Measurements from ENCODE around the gene FRS3. TPM values are rescaled to one million over a fixed set of nuclear protein-coding genes. Genes with fewer than 3 reads are reported as not detected.

FRS3 gene
- total and polyA plus RNA-seq, 2 experiments from 2014 or later = 1.3 to 3.3 TPM

DNA sequence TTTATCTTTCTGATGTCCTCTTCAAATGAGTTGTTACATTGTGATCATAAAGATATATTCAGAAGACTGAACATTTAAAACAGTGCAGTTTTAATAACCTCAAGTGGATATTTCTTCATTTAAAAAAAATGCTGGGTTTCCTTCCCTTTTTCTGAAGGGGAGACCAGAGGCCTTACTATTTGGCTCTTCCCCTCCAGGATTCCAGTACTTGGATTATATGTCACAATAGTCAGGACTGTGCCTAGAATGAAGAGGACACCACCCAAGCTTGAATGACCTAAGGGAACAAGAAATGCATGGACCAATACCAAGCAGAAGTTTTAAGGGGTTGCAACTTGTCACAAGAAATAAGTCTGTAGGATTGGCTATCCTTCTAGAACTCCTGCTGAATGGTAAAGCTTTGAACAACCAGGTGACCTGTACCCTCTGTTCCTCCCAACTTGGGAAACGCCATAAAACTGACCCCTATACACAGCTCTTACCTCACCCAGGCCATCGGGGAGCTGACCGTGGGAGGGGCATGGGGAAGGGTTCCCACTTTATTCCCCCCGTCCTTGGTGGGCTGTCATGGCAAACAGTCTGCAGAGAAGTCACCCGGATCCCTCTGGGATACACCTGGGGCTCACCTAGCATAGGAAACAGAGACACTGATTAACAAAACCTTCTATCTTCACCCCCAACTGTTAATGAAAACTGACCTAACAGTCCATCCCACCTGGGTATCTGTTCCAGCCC is 2.0 kb downstream of the FRS3 start:
- no peak overlapping the region for H2AFZ ChIP-seq
- H3K79me2 ChIP-seq (replicated peaks; ENCODE audit: insufficient read depth) = 0 out of 2 replicates have a peak, but pooled peaks cover 7% of the 10 kb centered on the region
- TF ChIP-seq STAT1 (IDR thresholded peaks at IDR 0.05; ENCODE audit: unreplicated experiment) (no peak), CREB1 (CRISPR knock-in tag; IDR thresholded peaks at IDR 0.05; ENCODE audit: low read depth) (no peak), NANOG (IDR thresholded peaks at IDR 0.05; ENCODE audit: borderline replicate concordance) (no peak), ZNF331 (CRISPR knock-in tag; IDR thresholded peaks at IDR 0.05; ENCODE audit: low read depth) (no peak), EZH2 (IDR thresholded peaks at IDR 0.05; ENCODE audit: low read depth, unreplicated experiment) (no peak)
- TF ChIP-seq, protein P1, sequence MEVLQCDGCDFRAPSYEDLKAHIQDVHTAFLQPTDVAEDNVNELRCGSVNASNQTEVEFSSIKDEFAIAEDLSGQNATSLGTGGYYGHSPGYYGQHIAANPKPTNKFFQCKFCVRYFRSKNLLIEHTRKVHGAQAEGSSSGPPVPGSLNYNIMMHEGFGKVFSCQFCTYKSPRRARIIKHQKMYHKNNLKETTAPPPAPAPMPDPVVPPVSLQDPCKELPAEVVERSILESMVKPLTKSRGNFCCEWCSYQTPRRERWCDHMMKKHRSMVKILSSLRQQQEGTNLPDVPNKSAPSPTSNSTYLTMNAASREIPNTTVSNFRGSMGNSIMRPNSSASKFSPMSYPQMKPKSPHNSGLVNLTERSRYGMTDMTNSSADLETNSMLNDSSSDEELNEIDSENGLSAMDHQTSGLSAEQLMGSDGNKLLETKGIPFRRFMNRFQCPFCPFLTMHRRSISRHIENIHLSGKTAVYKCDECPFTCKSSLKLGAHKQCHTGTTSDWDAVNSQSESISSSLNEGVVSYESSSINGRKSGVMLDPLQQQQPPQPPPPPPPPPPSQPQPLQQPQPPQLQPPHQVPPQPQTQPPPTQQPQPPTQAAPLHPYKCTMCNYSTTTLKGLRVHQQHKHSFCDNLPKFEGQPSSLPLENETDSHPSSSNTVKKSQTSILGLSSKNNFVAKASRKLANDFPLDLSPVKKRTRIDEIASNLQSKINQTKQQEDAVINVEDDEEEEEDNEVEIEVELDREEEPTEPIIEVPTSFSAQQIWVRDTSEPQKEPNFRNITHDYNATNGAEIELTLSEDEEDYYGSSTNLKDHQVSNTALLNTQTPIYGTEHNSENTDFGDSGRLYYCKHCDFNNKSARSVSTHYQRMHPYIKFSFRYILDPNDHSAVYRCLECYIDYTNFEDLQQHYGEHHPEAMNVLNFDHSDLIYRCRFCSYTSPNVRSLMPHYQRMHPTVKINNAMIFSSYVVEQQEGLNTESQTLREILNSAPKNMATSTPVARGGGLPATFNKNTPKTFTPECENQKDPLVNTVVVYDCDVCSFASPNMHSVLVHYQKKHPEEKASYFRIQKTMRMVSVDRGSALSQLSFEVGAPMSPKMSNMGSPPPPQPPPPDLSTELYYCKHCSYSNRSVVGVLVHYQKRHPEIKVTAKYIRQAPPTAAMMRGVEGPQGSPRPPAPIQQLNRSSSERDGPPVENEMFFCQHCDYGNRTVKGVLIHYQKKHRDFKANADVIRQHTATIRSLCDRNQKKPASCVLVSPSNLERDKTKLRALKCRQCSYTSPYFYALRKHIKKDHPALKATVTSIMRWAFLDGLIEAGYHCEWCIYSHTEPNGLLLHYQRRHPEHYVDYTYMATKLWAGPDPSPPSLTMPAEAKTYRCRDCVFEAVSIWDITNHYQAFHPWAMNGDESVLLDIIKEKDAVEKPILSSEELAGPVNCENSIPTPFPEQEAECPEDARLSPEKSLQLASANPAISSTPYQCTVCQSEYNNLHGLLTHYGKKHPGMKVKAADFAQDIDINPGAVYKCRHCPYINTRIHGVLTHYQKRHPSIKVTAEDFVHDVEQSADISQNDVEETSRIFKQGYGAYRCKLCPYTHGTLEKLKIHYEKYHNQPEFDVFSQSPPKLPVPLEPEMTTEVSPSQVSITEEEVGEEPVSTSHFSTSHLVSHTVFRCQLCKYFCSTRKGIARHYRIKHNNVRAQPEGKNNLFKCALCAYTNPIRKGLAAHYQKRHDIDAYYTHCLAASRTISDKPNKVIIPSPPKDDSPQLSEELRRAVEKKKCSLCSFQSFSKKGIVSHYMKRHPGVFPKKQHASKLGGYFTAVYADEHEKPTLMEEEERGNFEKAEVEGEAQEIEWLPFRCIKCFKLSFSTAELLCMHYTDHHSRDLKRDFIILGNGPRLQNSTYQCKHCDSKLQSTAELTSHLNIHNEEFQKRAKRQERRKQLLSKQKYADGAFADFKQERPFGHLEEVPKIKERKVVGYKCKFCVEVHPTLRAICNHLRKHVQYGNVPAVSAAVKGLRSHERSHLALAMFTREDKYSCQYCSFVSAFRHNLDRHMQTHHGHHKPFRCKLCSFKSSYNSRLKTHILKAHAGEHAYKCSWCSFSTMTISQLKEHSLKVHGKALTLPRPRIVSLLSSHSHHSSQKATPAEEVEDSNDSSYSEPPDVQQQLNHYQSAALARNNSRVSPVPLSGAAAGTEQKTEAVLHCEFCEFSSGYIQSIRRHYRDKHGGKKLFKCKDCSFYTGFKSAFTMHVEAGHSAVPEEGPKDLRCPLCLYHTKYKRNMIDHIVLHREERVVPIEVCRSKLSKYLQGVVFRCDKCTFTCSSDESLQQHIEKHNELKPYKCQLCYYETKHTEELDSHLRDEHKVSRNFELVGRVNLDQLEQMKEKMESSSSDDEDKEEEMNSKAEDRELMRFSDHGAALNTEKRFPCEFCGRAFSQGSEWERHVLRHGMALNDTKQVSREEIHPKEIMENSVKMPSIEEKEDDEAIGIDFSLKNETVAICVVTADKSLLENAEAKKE (CRISPR knock-in tag; IDR thresholded peaks at IDR 0.05) = no peak
- TF ChIP-seq, protein P2, sequence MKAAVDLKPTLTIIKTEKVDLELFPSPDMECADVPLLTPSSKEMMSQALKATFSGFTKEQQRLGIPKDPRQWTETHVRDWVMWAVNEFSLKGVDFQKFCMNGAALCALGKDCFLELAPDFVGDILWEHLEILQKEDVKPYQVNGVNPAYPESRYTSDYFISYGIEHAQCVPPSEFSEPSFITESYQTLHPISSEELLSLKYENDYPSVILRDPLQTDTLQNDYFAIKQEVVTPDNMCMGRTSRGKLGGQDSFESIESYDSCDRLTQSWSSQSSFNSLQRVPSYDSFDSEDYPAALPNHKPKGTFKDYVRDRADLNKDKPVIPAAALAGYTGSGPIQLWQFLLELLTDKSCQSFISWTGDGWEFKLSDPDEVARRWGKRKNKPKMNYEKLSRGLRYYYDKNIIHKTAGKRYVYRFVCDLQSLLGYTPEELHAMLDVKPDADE (IDR thresholded peaks at IDR 0.05) = no peak
- no peak overlapping the region for H3K4me3 ChIP-seq
- no peak overlapping the region for H3K27ac ChIP-seq (ENCODE audit: low read depth)
- Mint-ChIP-seq H3K9me3 (no peaks in the 10 kb centered on the region), H3K36me3 (ENCODE audit: low read depth) (peaks cover 10% of the 10 kb centered on the region), H3K4me1 (peaks cover 11% of the 10 kb centered on the region), H3K4me3 (peak overlapping the region; percentile 89; the same call in 2 of the 3 replicates), H3K27ac (no peak overlapping the region), H3K27me3 (ENCODE audit: insufficient read depth, low read depth, poor library complexity) (peaks cover 27% of the 10 kb centered on the region)
- no peaks in the 10 kb centered on the region for H4K20me1 ChIP-seq (replicated peaks; ENCODE audit: insufficient read depth)
- no peaks in the 10 kb centered on the region for H3K36me3 ChIP-seq (ENCODE audit: insufficient read depth)
- ATAC-seq (no peak), DNase-seq (ENCODE audit: low spot score) (no peak)
- H3F3A ChIP-seq (replicated peaks; ENCODE audit: low read depth) = peaks cover 5% of the 10 kb centered on the region; the same call in 1 of the 2 replicates
- peaks cover 16% of the 10 kb centered on the region for H3K4me1 ChIP-seq (ENCODE audit: insufficient read depth)
- no peaks in the 10 kb centered on the region for H3K9me2 ChIP-seq (ENCODE audit: insufficient read depth)
- H3K4me2 ChIP-seq = no peak overlapping the region
- H3K27me3 ChIP-seq (ENCODE audit: insufficient read depth) = peaks cover 29% of the 10 kb centered on the region

All from GM23338 (cell line).